Left renal pelvis (tissue), 4 donors: ENCODE data around the gene AWAT1. TPM values are rescaled to one million over a fixed set of nuclear protein-coding genes. Genes with fewer than 3 reads are reported as not detected.
"Not testable (repeated sequence)": the region's sequence is repeated elsewhere in the genome, so short reads cannot be mapped to it uniquely, and the experiment has no call there.

Experiments used
- DNase-seq, 4 donors: peaks; one replicate each; pipeline ENCODE4 v3.0.0-alpha.2; 2013; ENCODE audit warnings: low read depth in 4 of 4, low spot score in 3 of 4
- polyA plus RNA-seq, 4 donors: library from polyadenylated mRNA; unstranded; fragments of 120-200 nt; gene quantifications; one replicate each; pipeline ENCODE4 v1.2.1, GENCODE V29; 2013; ENCODE audit not compliant: insufficient read length in 4 of 4

The AWAT1 gene
- polyA plus RNA-seq, 4 donors, result not detected

DNA sequence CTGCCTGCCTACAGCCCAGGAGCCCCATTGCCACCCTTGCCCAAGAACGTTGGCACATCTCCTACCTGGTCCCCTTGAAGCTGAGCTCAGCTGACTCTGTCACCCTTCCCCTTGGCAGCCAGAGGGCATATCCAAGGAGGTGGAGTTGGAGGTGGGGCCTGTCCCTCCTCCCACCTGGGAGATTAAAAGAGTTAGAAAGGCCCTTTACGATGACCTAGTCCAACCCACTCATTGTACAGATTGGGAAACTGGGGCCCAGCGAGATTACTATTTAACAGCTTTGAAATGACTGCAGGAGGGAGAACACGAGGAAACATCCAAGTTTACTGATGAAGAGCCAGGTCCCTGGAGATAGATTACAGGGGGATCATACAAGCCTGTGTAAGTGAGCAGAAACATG is 25.6 kb downstream of the AWAT1 start, which contains the start of gene P2RY4:
P2RY4 (minus strand) TSS at position 101 of the 400 bp plus-strand sequence. CDS start 580 bp downstream, outside the sequence.
- DNase-seq, result no peak

DNA sequence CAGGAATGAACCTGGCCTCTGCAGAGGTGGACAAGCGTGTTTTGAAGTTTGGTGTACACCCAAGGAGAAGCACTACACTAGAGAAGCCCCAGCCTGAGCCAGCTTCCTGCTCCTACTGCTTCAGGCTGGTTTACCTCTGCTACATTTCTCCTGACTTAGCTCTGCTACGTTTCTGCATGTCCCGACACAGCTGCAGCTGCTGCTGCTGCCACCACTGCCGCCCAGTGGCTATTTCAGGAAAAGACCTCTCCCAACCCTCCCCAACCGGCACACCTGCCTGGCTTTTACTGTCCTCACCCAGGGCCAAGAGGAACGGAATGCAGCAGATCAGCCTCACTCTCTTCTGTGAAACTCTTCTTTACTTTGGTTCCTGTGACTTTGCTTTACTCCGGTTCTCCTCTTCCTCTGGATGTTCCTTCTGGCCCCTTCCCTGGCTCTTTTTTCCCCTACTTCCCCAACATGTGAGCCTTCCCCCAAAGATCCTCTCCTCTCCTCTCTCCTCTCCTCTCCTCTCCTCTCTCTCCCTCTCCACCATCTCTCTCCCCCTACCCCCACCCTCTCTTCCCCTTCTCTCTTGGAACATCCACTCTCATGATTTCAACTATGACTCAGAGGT is 28.6 kb downstream of the AWAT1 start:
- peak in 3 of 4 donors; percentile 0 to 3 (median 2) for DNase-seq

DNA sequence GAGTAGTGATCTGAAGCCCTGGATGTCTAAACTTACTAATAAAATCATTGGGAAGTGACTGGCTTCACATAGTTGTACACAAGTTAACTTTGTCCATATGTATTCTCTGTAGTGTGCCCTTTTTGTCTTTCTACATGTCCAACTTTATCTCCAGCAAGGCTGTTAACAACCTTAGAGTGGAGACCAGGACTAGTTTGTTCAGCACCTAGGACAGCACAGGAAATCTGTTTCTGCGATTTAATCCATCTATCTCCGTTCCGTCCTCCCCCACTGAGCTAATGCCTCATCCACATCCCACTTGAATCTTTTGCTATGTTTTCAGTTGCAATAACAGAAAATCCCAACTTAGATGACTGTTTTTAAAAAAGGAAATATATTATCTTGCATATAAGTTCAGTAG is 30.3 kb downstream of the AWAT1 start:
- DNase-seq, result no peak

DNA sequence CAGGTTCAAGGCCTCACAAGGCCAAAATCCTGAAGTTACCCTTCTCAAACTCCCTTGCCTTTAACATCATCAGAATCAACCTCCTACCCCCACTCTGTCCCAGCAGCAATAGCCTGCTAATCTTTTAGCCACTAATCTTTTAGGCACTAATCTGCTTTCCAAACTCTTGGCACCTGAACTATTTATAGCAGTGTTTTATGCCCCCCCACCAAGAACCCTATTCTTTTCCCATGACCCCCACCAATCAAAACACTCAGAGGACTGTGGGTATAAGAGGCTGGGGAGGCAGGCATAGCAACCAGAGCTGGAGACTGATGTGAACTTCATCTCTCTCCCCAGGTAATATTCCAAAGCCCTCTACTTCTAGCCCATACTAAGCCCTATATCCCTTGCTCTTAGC is 33.6 kb downstream of the AWAT1 start, which contains the start of gene ARR3:
ARR3 (plus strand) TSS at position 301 of the 400 bp plus-strand sequence. CDS start 1,052 bp downstream, outside the sequence.
- no peak for DNase-seq

DNA sequence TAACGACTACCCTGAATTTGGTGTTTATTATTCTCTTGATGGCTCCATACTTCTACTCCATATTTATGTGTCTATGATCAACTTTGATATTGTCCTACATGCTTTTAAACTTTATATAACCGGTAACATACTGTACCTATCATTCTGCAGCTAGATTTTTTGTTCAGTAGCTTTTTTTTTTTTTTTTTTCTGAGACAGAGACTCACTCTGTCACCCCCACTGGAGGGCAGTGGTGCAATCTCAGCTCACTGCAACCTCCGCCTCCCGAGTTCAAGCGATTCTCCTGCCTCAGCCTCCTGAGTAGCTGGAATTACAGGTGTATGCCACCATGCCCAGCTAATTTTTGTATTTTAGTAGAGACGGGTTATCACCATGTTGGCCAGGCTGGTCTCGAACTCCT is 39.6 kb downstream of the AWAT1 start:
- not testable (repeated sequence) for DNase-seq

DNA sequence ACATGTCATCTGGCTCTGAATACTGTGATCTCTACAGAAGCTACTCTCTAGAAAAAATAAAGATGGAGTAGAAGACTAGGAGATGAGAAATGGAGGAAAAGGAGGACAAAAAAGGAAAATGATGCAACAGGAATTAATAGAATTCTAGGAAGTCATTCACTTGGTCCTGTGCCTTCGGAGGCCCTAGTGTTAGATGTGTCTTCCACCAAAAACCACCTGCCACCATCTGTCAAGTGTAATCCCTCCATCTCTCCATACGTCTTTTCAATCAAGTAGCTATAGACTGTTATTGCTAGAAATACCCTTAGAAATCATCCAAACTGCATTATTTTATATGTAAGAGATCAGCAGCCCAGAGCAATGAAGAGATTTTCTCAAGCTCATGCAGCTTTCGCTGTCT is 44.6 kb downstream of the AWAT1 start:
- no peak for DNase-seq

DNA sequence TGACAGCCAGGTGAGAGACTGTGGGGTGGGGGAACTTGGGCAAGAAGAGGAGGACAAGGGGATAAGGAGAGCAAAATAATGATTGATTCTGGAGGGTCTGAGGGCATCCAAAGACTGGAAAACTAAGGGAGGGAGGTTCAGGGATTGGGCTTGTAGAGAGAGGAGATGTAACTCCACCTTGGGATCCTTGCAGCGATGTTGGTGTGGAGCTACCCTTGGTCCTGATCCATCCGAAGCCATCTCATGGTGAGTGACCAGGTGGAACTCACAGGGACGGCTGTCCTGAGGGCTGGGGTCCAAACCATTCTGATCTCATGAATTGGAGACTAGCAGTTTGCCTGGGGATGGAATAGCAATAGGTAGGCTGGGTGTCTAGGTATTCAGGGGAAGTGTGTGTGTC is 46.1 kb downstream of the AWAT1 start:
- DNase-seq, result no peak

DNA sequence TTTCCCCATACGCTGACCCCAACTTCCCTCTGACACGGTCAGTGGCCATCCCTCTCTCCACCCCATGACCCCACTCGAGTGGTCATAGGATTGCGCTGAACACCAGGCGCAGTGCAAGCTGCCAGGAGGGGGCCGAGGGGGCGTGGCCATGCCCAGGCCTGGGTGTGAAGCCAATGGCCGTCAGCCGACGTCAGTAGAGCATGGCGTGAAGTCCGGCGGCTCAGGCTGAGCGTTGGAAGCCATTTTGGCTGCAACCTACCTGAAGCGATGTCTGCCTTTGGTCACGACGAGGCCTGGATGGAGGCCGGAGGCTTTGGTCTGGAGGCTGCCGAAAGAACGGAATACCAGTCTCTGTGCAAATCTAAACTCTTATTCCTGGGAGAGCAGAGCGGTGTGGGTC is 47.5 kb downstream of the AWAT1 start, which contains the start of gene RAB41:
RAB41 (plus strand) TSS at position 222 of the 400 bp plus-strand sequence; CDS start at position 268, 46 bp downstream.
- DNase-seq, result no peak

DNA sequence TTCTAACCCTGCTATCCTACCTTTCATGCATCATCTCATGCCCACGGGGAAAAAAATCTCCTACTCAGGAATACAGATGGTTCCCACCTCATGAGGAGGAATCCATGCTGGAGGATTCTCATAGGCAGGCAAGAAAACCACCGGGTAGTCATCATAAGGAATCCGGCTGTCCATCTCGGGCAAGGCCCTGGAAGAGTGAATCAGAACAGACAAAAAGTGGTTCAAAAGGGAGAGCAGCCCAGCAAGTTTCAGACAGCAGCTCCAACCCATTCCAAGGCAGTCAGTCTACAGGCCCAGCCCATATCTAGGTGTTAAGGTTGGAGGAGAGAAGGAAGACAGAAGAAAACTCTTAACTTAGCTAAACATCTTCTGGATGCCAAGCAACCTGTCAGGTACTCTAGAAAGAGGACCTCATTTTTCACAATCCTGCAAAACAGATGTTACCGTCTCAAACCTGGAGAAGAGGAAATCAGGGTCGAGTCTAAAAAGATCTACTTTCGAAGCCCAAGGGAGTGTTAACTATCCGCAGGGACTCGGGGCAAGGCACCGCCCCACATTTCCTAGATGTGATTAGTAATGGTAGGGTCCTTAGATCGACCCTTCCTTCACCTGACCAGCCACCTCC is 54.8 kb downstream of the AWAT1 start:
- no peak for DNase-seq

Other genes with a start within 250 kb of the AWAT1 start
- not detected for gene AWAT2, start 184.7 kb upstream of the AWAT1 start, polyA plus RNA-seq
- gene OTUD6A, start 172.2 kb upstream of the AWAT1 start, polyA plus RNA-seq, result under 1 TPM in 1 of 4 donors, not detected in 3; 0.09 TPM
- gene IGBP1, start 101.2 kb upstream of the AWAT1 start, polyA plus RNA-seq, result 100 to 1,000 TPM in 2 of 4 donors, 10 to 100 TPM in 2; 86.7 to 109 (median 98.2) TPM
- not detected for gene DGAT2L6, start 57.2 kb upstream of the AWAT1 start, polyA plus RNA-seq
- under 1 TPM; 0.14 to 0.27 (median 0.21) TPM for gene P2RY4, start 25.5 kb downstream of the AWAT1 start, polyA plus RNA-seq
- 1 to 10 TPM in 1 of 4 donors, under 1 TPM in 3; 0.23 to 1.2 (median 0.51) TPM for gene ARR3, start 33.7 kb downstream of the AWAT1 start, polyA plus RNA-seq
- gene RAB41, start 47.5 kb downstream of the AWAT1 start, polyA plus RNA-seq, result 1 to 10 TPM in 1 of 4 donors, under 1 TPM in 3; 0.66 to 1.1 (median 0.86) TPM
- 10 to 100 TPM; 48.4 to 57.9 (median 55.1) TPM for gene PDZD11, start 55.3 kb downstream of the AWAT1 start, polyA plus RNA-seq
- 10 to 100 TPM; 14.1 to 18.7 (median 16.8) TPM for gene KIF4A, start 55.4 kb downstream of the AWAT1 start, polyA plus RNA-seq
- gene GDPD2, start 188.7 kb downstream of the AWAT1 start, polyA plus RNA-seq, result 1 to 10 TPM in 3 of 4 donors, under 1 TPM in 1; 0.37 to 2.4 (median 1.5) TPM
- 10 to 100 TPM; 31.2 to 45.6 (median 42.1) TPM for gene DLG3, start 210.2 kb downstream of the AWAT1 start, polyA plus RNA-seq